GM23248 (cell line): ENCODE measurements around the gene ASPSCR1.

ENCODE experiments used
- EZH2 ChIP-seq: fragments of 200-600 bp; sonication (generic); IDR thresholded peaks from 2 replicates; pipeline ENCODE4 v1.6.1; 2018; ENCODE audit warnings: antibody characterized with exemption, mild to moderate bottlenecking; ENCODE audit not compliant: insufficient read depth, poor library complexity, severe bottlenecking
- EZH2phosphoT487 ChIP-seq: fragments of 200-600 bp; sonication (generic); IDR thresholded peaks from 2 replicates; pipeline ENCODE4 v1.6.1; 2018; ENCODE audit warnings: antibody characterized with exemption, moderate library complexity, mild to moderate bottlenecking, low read depth; ENCODE audit not compliant: insufficient read depth

GRCh38 chr17:82065638-82066303 lies 88.3 kb downstream of the ASPSCR1 start, which contains the start of gene DUS1L:
- no peak for TF ChIP-seq EZH2
- TF ChIP-seq EZH2phosphoT487, result no peak
